SK-N-SH treated with all-trans-retinoic acid at 6 μM for 48 hours (cell line): ENCODE results near the gene KLHL34.

Source experiments
- ATAC-seq: fragments of 200-7000 bp; cut with Tn5 transposase; 3 replicates; pipeline ENCODE4 v1.9.1; 2020; ENCODE audit warnings: mild to moderate bottlenecking, moderate library complexity
- ARNTL ChIP-seq: fragments of 450-650 bp; formaldehyde crosslinking; IDR thresholded peaks from 2 replicates; pipeline ENCODE4 v1.5.0; 2020; ENCODE audit warnings: low read depth, mild to moderate bottlenecking, moderate library complexity, borderline replicate concordance
- BACH2 ChIP-seq: fragments of 250-450 bp; sonication (Bioruptor Pico); IDR thresholded peaks from 2 replicates; pipeline ENCODE4 v1.9.0; 2021; ENCODE audit warnings: mild to moderate bottlenecking, borderline replicate concordance
- CREB5 ChIP-seq: fragments of 250-450 bp; sonication (Bioruptor Pico); IDR thresholded peaks from 2 replicates; pipeline ENCODE4 v1.5.1; 2020; ENCODE audit warnings: low read depth, mild to moderate bottlenecking, moderate library complexity
- CSDC2 ChIP-seq: fragments of 250-450 bp; sonication (Bioruptor Pico); IDR thresholded peaks from 2 replicates; pipeline ENCODE4 v1.5.0; 2020; ENCODE audit warnings: mild to moderate bottlenecking, moderate library complexity
- CSRNP3 ChIP-seq: fragments of 250-450 bp; sonication (Bioruptor Pico); IDR thresholded peaks from 2 replicates; pipeline ENCODE4 v1.5.1; 2021; ENCODE audit warnings: mild to moderate bottlenecking, moderate library complexity
- ESRRG ChIP-seq: fragments of 250-450 bp; sonication (Bioruptor Pico); IDR thresholded peaks from 2 replicates; pipeline ENCODE4 v1.6.1; 2021; ENCODE audit warnings: mild to moderate bottlenecking
- ISL1 ChIP-seq: fragments of 250-450 bp; sonication (Bioruptor Pico); IDR thresholded peaks from 2 replicates; pipeline ENCODE4 v2.1.2; 2022; ENCODE audit warnings: mild to moderate bottlenecking, moderate library complexity
- PATZ1 ChIP-seq: fragments of 250-450 bp; sonication (Bioruptor Pico); IDR thresholded peaks from 2 replicates; pipeline ENCODE4 v1.8.0; 2020; ENCODE audit warnings: mild to moderate bottlenecking, moderate library complexity, borderline replicate concordance
- POU6F1 ChIP-seq: fragments of 250-450 bp; sonication (Bioruptor Pico); IDR thresholded peaks from 2 replicates; pipeline ENCODE4 v1.8.0; 2021; ENCODE audit warnings: low read depth, mild to moderate bottlenecking, moderate library complexity, borderline replicate concordance
- PPARA ChIP-seq: fragments of 250-450 bp; sonication (Bioruptor Pico); IDR thresholded peaks from 2 replicates; pipeline ENCODE4 v1.5.0; 2020; ENCODE audit warnings: mild to moderate bottlenecking, borderline replicate concordance
- RARB ChIP-seq: fragments of 250-450 bp; sonication (Bioruptor Pico); IDR thresholded peaks from 2 replicates; pipeline ENCODE4 v1.8.0; 2021; ENCODE audit warnings: mild to moderate bottlenecking, moderate library complexity
- SNAI2 ChIP-seq: fragments of 250-450 bp; sonication (Bioruptor Pico); IDR thresholded peaks from 2 replicates; pipeline ENCODE4 v1.5.0; 2020; ENCODE audit warnings: mild to moderate bottlenecking, moderate library complexity
- TCF4 ChIP-seq: fragments of 250-450 bp; sonication (Bioruptor Pico); IDR thresholded peaks from 2 replicates; pipeline ENCODE4 v1.8.0; 2021; ENCODE audit warnings: mild to moderate bottlenecking, moderate library complexity, borderline replicate concordance
- TSHZ2 ChIP-seq: fragments of 250-450 bp; sonication (Bioruptor Pico); IDR thresholded peaks from 2 replicates; pipeline ENCODE4 v1.5.0; 2020; ENCODE audit warnings: mild to moderate bottlenecking, moderate library complexity
- ZC3H10 ChIP-seq: fragments of 250-450 bp; sonication (Bioruptor Pico); IDR thresholded peaks from 2 replicates; pipeline ENCODE4 v1.5.1; 2021; ENCODE audit warnings: mild to moderate bottlenecking, moderate library complexity
- ZFP3 ChIP-seq: fragments of 250-450 bp; sonication (Bioruptor Pico); IDR thresholded peaks from 2 replicates; pipeline ENCODE4 v1.5.0; 2020; ENCODE audit warnings: mild to moderate bottlenecking, moderate library complexity
- ZFP30 ChIP-seq: fragments of 450-650 bp; formaldehyde crosslinking; IDR thresholded peaks from 2 replicates; pipeline ENCODE4 v1.5.0; 2022; ENCODE audit warnings: mild to moderate bottlenecking, moderate library complexity
- ZNF565 ChIP-seq: fragments of 450-650 bp; formaldehyde crosslinking; conservative IDR thresholded peaks from 2 replicates; pipeline ENCODE4 v1.5.0; 2020; ENCODE audit warnings: low read depth, mild to moderate bottlenecking, moderate library complexity
- ZNF70 ChIP-seq: fragments of 450-650 bp; formaldehyde crosslinking; IDR thresholded peaks from 2 replicates; pipeline ENCODE4 v1.5.0; 2020; ENCODE audit warnings: mild to moderate bottlenecking, moderate library complexity

KLHL34 gene

GRCh38 chrX:21656587-21657317 lies 1.4 kb downstream of the KLHL34 start (continued):
- TF ChIP-seq ZNF70 (CRISPR knock-in tag) (no peak), PATZ1 (no peak)

- no peak for TF ChIP-seq BACH2
- TF ChIP-seq CSDC2 (CRISPR knock-in tag) = no peak
- no peak for TF ChIP-seq POU6F1 (CRISPR knock-in tag)
- TF ChIP-seq ZFP3 (CRISPR knock-in tag) = no peak
- TF ChIP-seq ISL1 (CRISPR knock-in tag) = no peak
- TF ChIP-seq ZNF565 (CRISPR knock-in tag) = no peak
- no peak for TF ChIP-seq PPARA (CRISPR knock-in tag)
- no peak for TF ChIP-seq ZNF70 (CRISPR knock-in tag)
- TF ChIP-seq TCF4 (CRISPR knock-in tag) = no peak
- no peak for TF ChIP-seq SNAI2 (CRISPR knock-in tag)
- no peak for TF ChIP-seq TSHZ2 (CRISPR knock-in tag)
- no peak for TF ChIP-seq RARB (CRISPR knock-in tag)
- no peak for TF ChIP-seq CSRNP3 (CRISPR knock-in tag)
- no peak for TF ChIP-seq ZFP30 (CRISPR knock-in tag)
- no peak for ATAC-seq
Measured at GRCh38 chrX:21655901-21656586, 2.1 kb downstream of the KLHL34 start.

- TF ChIP-seq ZC3H10 (CRISPR knock-in tag) (no peak), ESRRG (CRISPR knock-in tag) (no peak), ARNTL (CRISPR knock-in tag) (no peak), TSHZ2 (CRISPR knock-in tag) (no peak), CREB5 (no peak), PATZ1 (no peak)
Measured at GRCh38 chrX:21645886-21646285, 12.2 kb downstream of the KLHL34 start.

More at GRCh38 chrX:21645886-21646285, 12.2 kb downstream of the KLHL34 start:
- no peak for ATAC-seq
